ENCODE data around the gene BEND7. TPM values are rescaled to one million over a fixed set of nuclear protein-coding genes. Genes with fewer than 3 reads are reported as not detected.

BEND7 gene
- total RNA-seq, 1 experiment from 2014 or later: 14.8 TPM

DNA sequence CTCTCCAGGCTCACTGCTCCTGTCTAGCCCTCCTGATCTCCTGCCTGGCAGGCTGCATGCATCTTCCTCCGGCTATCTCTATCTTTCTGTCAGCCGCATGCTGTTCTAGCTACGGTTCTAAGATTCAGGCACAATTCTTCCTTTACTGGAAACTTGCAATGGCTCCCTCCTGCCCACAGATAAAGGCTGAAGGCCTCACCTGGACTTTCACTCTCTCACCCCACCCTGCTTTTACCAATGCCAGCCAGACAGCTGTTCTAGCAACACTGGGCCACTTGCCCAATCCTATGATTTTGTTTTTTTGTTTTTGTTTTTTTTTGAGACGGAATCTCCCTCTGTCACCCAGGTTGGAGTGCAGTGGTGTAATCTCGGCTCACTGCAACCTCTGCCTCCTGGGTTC lies 38.3 kb downstream of the BEND7 start:
- no peak for DNase-seq (ENCODE audit: low spot score)
- no peaks in the 10 kb centered on the region for H3K9me3 ChIP-seq (ENCODE audit: low read depth, low read length, poor library complexity, severe bottlenecking)
- H3K4me3 ChIP-seq (ENCODE audit: low read depth, low read length, poor library complexity, severe bottlenecking): no peak overlapping the region
- no peak overlapping the region for H3K27ac ChIP-seq (ENCODE audit: low read depth, low read length, poor library complexity, severe bottlenecking)
- intact Hi-C loops (cut with micrococcal nuclease; ENCODE audit: unreplicated experiment): no loop called here
- TF ChIP-seq EZH2 (IDR thresholded peaks at IDR 0.05; ENCODE audit: borderline replicate concordance, low read depth, low read length, poor library complexity, severe bottlenecking): no peak
- TF ChIP-seq, protein P1, sequence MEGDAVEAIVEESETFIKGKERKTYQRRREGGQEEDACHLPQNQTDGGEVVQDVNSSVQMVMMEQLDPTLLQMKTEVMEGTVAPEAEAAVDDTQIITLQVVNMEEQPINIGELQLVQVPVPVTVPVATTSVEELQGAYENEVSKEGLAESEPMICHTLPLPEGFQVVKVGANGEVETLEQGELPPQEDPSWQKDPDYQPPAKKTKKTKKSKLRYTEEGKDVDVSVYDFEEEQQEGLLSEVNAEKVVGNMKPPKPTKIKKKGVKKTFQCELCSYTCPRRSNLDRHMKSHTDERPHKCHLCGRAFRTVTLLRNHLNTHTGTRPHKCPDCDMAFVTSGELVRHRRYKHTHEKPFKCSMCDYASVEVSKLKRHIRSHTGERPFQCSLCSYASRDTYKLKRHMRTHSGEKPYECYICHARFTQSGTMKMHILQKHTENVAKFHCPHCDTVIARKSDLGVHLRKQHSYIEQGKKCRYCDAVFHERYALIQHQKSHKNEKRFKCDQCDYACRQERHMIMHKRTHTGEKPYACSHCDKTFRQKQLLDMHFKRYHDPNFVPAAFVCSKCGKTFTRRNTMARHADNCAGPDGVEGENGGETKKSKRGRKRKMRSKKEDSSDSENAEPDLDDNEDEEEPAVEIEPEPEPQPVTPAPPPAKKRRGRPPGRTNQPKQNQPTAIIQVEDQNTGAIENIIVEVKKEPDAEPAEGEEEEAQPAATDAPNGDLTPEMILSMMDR (conservative IDR thresholded peaks at IDR 0.05; ENCODE audit: low read depth, low read length): no peak
- no peaks in the 10 kb centered on the region for H3K27me3 ChIP-seq (replicated peaks; ENCODE audit: insufficient read depth, low read depth, low read length, poor library complexity)
- no peaks in the 10 kb centered on the region for H3K36me3 ChIP-seq (ENCODE audit: insufficient read depth, low read length, poor library complexity, severe bottlenecking)
- no peaks in the 10 kb centered on the region for H3K4me1 ChIP-seq (ENCODE audit: insufficient read depth, low read length, poor library complexity, severe bottlenecking)
- ChIA-PET CTCF (no interaction called here), POLR2A (ENCODE audit: low non-redundant PET) (no interaction called here)
- no TSS peak for BruUV-seq (replicated peaks)

DNA sequence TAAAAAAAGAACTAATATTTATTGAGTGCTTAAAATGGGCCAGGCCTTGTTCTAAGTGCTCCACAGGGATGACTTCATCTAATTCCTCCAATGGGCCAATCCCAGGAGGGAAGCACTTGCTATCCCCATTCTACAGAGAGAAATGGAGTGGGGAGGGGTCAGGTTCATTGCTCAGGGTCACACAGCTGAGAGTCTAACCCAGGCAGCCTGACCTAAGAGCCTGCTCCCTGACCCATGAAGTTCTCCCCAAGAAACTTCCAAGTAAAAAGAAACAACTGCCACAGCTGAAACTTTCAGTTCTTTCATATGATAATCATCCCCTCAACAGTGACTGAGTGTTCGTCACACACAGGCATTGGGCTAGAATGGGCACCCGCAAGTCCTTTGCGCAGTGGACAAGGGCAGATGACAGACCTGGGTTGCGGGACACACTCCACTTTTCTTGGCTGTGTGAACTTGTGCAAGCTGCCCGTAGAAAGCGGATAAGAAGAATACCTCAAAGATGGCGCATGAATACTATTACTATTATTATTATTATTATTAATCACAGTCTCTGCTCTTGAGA lies 39.7 kb downstream of the BEND7 start:
- ChIA-PET CTCF (no interaction called here), POLR2A (ENCODE audit: low non-redundant PET) (no interaction called here)
- TF ChIP-seq, protein P1 (conservative IDR thresholded peaks at IDR 0.05; ENCODE audit: low read depth, low read length): no peak
- TF ChIP-seq EZH2 (IDR thresholded peaks at IDR 0.05; ENCODE audit: borderline replicate concordance, low read depth, low read length, poor library complexity, severe bottlenecking): no peak
- Histone ChIP-seq H3K4me3 (ENCODE audit: low read depth, low read length, poor library complexity, severe bottlenecking) (no peak overlapping the region), H3K27me3 (replicated peaks; ENCODE audit: insufficient read depth, low read depth, low read length, poor library complexity) (no peaks in the 10 kb centered on the region), H3K9me3 (ENCODE audit: low read depth, low read length, poor library complexity, severe bottlenecking) (no peaks in the 10 kb centered on the region), H3K4me1 (ENCODE audit: insufficient read depth, low read length, poor library complexity, severe bottlenecking) (no peaks in the 10 kb centered on the region), H3K27ac (ENCODE audit: low read depth, low read length, poor library complexity, severe bottlenecking) (no peak overlapping the region), H3K36me3 (ENCODE audit: insufficient read depth, low read length, poor library complexity, severe bottlenecking) (no peaks in the 10 kb centered on the region)
- BruUV-seq (replicated peaks): no TSS peak
- no peak for DNase-seq (ENCODE audit: low spot score)
- intact Hi-C loops (cut with micrococcal nuclease; ENCODE audit: unreplicated experiment): no loop called here

DNA sequence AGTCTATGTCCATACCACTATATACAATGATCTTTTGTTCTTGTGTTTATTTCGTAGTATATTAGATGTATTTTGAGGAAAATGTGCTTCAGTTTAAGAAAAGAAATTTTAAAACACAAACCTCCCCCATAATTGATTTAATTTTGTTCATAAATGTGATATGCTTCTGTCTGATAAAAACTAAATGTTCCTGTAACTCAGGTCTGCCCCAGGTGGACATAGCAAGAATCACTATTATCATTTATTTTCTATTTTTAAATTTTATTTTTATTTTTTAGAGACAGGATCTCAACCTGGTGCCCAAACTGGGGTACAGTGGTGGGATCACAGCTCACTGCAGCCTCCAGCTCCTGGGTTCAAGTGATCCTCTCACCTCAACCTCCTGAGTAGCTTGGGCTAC lies 43.2 kb downstream of the BEND7 start:
- Histone ChIP-seq H3K27me3 (replicated peaks; ENCODE audit: insufficient read depth, low read depth, low read length, poor library complexity) (no peaks in the 10 kb centered on the region), H3K4me3 (ENCODE audit: low read depth, low read length, poor library complexity, severe bottlenecking) (no peak overlapping the region), H3K4me1 (ENCODE audit: insufficient read depth, low read length, poor library complexity, severe bottlenecking) (no peaks in the 10 kb centered on the region), H3K36me3 (ENCODE audit: insufficient read depth, low read length, poor library complexity, severe bottlenecking) (no peaks in the 10 kb centered on the region), H3K9me3 (ENCODE audit: low read depth, low read length, poor library complexity, severe bottlenecking) (no peaks in the 10 kb centered on the region), H3K27ac (ENCODE audit: low read depth, low read length, poor library complexity, severe bottlenecking) (no peak overlapping the region)
- TF ChIP-seq EZH2 (IDR thresholded peaks at IDR 0.05; ENCODE audit: borderline replicate concordance, low read depth, low read length, poor library complexity, severe bottlenecking): no peak
- TF ChIP-seq, protein P1 (conservative IDR thresholded peaks at IDR 0.05; ENCODE audit: low read depth, low read length): peak; percentile 42; the same call in 1 of the 2 replicates
- no TSS peak for BruUV-seq (replicated peaks)
- DNase-seq (ENCODE audit: low spot score): no peak
- intact Hi-C loops (cut with micrococcal nuclease; ENCODE audit: unreplicated experiment): no loop called here
- CTCF ChIA-PET: no interaction called here
- POLR2A ChIA-PET (ENCODE audit: low non-redundant PET): no interaction called here
